ENCODE measurements around the gene GPR89A.
"Not testable (repeated sequence)": the region's sequence is repeated elsewhere in the genome, so short reads cannot be mapped to it uniquely, and the experiment has no call there.

DNA sequence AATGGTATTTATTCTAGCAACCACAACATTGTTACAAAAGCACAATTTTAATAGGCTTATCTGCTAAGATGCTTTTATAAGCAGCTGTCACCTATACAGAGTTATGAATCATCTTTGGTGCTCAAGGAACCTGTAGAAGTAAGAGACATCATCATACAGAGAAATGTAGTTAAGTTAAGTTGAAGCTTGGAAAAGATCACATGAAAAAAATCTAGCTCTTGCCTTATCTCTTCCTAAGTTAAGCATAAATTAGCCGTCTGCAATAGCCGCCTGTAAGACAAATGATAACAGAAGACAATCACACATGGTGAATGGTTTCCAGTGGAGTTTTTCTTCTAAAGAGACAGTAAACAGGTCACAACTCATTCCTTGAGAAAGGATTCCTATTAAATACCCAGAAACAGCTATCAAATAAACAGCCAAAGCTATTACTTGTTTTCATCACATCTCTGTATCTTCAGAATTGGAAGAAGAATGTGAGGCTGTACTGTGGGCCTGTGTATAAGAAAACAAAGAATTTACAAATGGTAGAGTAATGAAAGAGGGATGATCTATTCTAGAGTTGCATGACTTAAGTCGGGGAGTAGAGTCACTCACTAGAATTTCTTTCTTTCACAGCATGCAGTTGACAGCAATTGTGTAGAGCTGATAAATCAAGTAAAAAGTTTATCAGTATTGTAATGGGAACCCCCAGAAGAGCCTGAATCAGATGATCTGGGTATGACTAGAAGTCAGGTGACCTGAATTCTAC is 63.4 kb downstream of the GPR89A start:
- not testable (repeated sequence) for TF ChIP-seq POLR2A, POLR2AphosphoS5, EP300 (IDR thresholded peaks at IDR 0.05)
- TF ChIP-seq, protein P1, sequence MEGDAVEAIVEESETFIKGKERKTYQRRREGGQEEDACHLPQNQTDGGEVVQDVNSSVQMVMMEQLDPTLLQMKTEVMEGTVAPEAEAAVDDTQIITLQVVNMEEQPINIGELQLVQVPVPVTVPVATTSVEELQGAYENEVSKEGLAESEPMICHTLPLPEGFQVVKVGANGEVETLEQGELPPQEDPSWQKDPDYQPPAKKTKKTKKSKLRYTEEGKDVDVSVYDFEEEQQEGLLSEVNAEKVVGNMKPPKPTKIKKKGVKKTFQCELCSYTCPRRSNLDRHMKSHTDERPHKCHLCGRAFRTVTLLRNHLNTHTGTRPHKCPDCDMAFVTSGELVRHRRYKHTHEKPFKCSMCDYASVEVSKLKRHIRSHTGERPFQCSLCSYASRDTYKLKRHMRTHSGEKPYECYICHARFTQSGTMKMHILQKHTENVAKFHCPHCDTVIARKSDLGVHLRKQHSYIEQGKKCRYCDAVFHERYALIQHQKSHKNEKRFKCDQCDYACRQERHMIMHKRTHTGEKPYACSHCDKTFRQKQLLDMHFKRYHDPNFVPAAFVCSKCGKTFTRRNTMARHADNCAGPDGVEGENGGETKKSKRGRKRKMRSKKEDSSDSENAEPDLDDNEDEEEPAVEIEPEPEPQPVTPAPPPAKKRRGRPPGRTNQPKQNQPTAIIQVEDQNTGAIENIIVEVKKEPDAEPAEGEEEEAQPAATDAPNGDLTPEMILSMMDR (IDR thresholded peaks at IDR 0.05): not testable (repeated sequence)

Data from gastroesophageal sphincter (tissue), 3 donors.